Measurements from ENCODE around the gene ZNF76.

DNA sequence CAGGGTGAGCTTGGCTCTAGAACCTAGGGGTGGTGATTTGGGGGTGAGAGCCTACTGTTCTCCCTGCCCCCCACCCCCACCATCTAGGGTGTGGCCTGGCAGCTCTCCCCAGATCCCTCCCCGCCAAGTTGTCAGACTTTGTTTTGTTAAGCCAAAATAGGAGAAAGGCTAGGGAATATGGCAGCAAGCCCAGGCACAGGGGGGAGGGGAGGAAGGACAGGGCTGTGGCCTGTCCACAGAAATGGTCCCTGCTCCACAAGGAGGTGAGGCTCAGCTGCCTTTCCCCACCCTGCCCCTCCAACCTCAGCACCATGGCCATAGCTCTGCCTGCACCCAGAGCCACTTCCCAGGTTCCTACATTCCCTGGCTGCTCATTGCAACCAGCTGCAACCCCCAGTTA is 28.6 kb upstream of the ZNF76 start:
- TF ChIP-seq MAX (IDR thresholded peaks at IDR 0.05; ENCODE audit: low read depth, low read length) (no peak), CTCF (IDR thresholded peaks at IDR 0.05; ENCODE audit: low read depth, low read length) (no peak), POLR2A (IDR thresholded peaks at IDR 0.05; ENCODE audit: extremely low read depth, insufficient read length) (no peak)

All from NB4 (cell line).